ENCODE data around the gene PIK3C2G.
"Not testable (repeated sequence)": the region's sequence is repeated elsewhere in the genome, so short reads cannot be mapped to it uniquely, and the experiment has no call there.

PIK3C2G gene

GRCh38 chr12:18457362-18457761, 196.0 kb downstream of the PIK3C2G start:
- no peak for DNase-seq (ENCODE audit: extremely low spot score, insufficient read length, low read depth)
- no peak for FAIRE-seq

- FAIRE-seq (no peak), DNase-seq (ENCODE audit: extremely low spot score, insufficient read length, low read depth) (no peak)
Observed at GRCh38 chr12:18461758-18462157, 200.4 kb downstream of the PIK3C2G start.

- no peak for FAIRE-seq
Observed at GRCh38 chr12:18462442-18462841, 201.1 kb downstream of the PIK3C2G start.

GRCh38 chr12:18467620-18468245, 206.4 kb downstream of the PIK3C2G start:
- DNase-seq (ENCODE audit: extremely low spot score, insufficient read length, low read depth) (no peak), FAIRE-seq (no peak)

More at GRCh38 chr12:18462442-18462841, 201.1 kb downstream of the PIK3C2G start:
- no peak for DNase-seq (ENCODE audit: extremely low spot score, insufficient read length, low read depth)

GRCh38 chr12:18468246-18469075, 207.1 kb downstream of the PIK3C2G start:
- no peak for DNase-seq (ENCODE audit: extremely low spot score, insufficient read length, low read depth)
- no peak for FAIRE-seq

GRCh38 chr12:18470251-18470650, 208.9 kb downstream of the PIK3C2G start:
- FAIRE-seq, result no peak
- DNase-seq (ENCODE audit: extremely low spot score, insufficient read length, low read depth), result no peak

GRCh38 chr12:18472304-18472703, 211.0 kb downstream of the PIK3C2G start:
- DNase-seq (ENCODE audit: extremely low spot score, insufficient read length, low read depth), result no peak
- FAIRE-seq, result no peak

GRCh38 chr12:18472806-18473205, 211.5 kb downstream of the PIK3C2G start:
- DNase-seq (ENCODE audit: extremely low spot score, insufficient read length, low read depth) (no peak), FAIRE-seq (no peak)

- FAIRE-seq (no peak), DNase-seq (ENCODE audit: extremely low spot score, insufficient read length, low read depth) (no peak)
Observed at GRCh38 chr12:18476861-18477260, 215.5 kb downstream of the PIK3C2G start.

- DNase-seq (ENCODE audit: extremely low spot score, insufficient read length, low read depth) (no peak), FAIRE-seq (no peak)
Observed at GRCh38 chr12:18479256-18479655, 217.9 kb downstream of the PIK3C2G start.

GRCh38 chr12:18482601-18483120, 221.3 kb downstream of the PIK3C2G start:
- FAIRE-seq (no peak), DNase-seq (ENCODE audit: extremely low spot score, insufficient read length, low read depth) (no peak)

- DNase-seq (ENCODE audit: extremely low spot score, insufficient read length, low read depth) (no peak), FAIRE-seq (no peak)
Observed at GRCh38 chr12:18483698-18484325, 222.5 kb downstream of the PIK3C2G start.

- DNase-seq (ENCODE audit: extremely low spot score, insufficient read length, low read depth) (no peak), FAIRE-seq (no peak)
Observed at GRCh38 chr12:18486036-18486435, 224.7 kb downstream of the PIK3C2G start.

GRCh38 chr12:18487509-18487908, 226.2 kb downstream of the PIK3C2G start:
- no peak for DNase-seq (ENCODE audit: extremely low spot score, insufficient read length, low read depth)
- no peak for FAIRE-seq

GRCh38 chr12:18492372-18493025, 231.2 kb downstream of the PIK3C2G start:
- DNase-seq (ENCODE audit: extremely low spot score, insufficient read length, low read depth) (no peak), FAIRE-seq (no peak)

- DNase-seq (ENCODE audit: extremely low spot score, insufficient read length, low read depth) (no peak), FAIRE-seq (no peak)
Observed at GRCh38 chr12:18496156-18496555, 234.8 kb downstream of the PIK3C2G start.

GRCh38 chr12:18500160-18500574, 238.8 kb downstream of the PIK3C2G start:
- not testable (repeated sequence) for DNase-seq (ENCODE audit: extremely low spot score, insufficient read length, low read depth); FAIRE-seq

GRCh38 chr12:18500736-18501135, 239.4 kb downstream of the PIK3C2G start:
- FAIRE-seq; DNase-seq (ENCODE audit: extremely low spot score, insufficient read length, low read depth): not testable (repeated sequence)

- DNase-seq (ENCODE audit: extremely low spot score, insufficient read length, low read depth), result no peak
- FAIRE-seq, result no peak
Observed at GRCh38 chr12:18502422-18502968, 241.2 kb downstream of the PIK3C2G start.

- no peak for FAIRE-seq
- DNase-seq (ENCODE audit: extremely low spot score, insufficient read length, low read depth), result no peak
Observed at GRCh38 chr12:18521461-18521860, 260.1 kb downstream of the PIK3C2G start.

Measured in GM18507 (cell line).